ENCODE results near the gene ASB11.
"Not testable (repeated sequence)": the region's sequence is repeated elsewhere in the genome, so short reads cannot be mapped to it uniquely, and the experiment has no call there.

ASB11 gene

DNA sequence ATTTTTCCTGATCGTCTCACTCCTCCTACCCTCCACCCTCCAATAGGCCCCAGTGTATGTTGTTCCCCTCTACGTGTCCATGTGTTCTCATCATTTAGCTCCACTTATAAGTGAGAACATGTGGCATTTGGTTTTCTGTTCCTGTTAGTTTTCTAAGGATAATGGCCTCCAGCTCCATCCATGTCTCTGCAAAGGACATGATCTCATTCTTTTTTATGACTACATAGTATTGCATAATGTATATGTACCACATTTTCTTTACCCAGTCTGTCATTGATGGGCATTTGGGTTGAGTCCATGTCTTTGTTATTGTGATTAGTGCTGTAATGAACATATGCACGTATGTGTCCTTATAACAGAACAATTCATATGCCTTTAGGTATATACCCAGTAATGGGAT is 9.5 kb downstream of the ASB11 start:
- DNase-seq (ENCODE audit: low read depth in 2 of 2): not testable (repeated sequence)

DNA sequence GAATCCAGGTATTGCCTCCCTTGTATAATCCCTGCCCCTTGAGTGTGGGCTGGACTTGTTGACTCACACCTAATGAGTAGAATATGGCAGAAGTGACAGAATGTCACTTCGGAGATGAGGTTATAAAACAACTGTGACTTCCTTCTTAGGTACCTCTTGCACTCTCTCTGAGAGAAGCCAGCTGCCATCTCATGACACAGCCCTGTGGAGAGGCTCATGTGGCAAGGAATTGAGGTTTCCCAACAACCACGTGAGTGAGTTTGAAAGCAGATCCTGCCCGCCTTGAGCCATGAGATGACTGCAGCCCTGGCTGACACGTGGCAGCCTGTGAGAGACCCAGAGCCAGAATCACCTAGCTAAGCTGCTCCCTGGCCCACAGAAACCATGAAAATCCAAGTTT is 13.5 kb downstream of the ASB11 start:
- no peak for DNase-seq (ENCODE audit: low read depth in 2 of 2)

DNA sequence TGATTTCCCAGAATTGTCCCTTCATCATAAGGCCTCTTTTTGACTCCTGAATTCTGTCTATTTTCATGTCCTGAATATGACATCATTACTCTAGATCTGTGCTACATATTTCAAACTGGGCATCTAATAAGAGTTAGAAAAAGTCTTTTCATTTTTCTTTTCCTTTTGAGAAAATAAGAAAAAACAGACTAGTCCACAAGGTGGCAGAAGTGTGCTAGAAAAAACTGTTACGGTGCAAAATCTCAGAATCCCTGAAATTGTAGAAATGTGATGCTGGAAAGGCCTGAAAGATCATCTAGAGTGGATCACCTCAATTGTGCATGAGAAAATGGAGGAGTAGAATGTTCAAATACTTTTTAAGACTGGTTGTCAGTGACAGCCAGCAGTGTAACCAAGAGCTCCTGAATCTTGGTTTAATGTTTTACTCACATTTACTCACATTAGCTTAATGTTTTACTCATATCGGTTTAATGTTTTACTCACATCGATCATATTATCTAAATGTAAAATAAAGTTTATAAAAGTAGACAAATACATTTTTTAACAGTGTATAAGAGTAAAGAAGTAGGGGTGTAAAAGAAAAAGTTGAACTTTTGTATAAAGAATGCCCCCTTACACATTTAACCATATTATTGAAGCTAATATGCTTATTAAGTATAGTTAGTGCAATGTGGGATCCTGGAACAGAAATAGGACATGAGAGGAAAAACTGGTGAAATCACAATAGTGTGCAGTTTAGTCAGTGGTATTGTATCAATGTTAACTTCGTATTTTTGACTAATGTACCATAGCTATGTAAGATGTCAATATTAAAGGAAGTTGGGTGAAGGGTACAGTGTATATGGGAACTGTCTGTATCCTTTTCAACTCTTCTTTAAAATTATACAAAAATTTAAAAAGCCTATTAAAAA is 15.2 kb downstream of the ASB11 start:
- DNase-seq (ENCODE audit: low read depth in 2 of 2): no peak

DNA sequence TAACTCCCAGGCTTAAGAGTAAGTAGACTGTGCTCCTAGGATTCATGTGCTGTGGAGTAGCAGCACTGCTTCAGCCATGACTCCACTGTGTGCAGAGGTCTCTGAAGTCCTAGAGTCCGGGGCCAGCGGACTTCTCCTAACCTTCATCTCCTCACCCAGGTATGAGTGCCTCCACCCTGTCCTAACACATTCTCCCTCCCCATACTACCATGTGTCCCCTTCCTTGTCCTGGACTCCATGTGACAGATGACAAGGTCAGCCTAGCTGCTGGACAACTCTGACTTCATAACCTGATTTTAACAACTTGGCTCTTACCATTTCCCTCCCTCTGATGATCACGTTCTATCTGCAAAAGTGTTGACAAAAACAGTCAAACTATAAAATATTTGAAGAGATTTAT is 16.7 kb downstream of the ASB11 start:
- DNase-seq (ENCODE audit: low read depth in 2 of 2): no peak

DNA sequence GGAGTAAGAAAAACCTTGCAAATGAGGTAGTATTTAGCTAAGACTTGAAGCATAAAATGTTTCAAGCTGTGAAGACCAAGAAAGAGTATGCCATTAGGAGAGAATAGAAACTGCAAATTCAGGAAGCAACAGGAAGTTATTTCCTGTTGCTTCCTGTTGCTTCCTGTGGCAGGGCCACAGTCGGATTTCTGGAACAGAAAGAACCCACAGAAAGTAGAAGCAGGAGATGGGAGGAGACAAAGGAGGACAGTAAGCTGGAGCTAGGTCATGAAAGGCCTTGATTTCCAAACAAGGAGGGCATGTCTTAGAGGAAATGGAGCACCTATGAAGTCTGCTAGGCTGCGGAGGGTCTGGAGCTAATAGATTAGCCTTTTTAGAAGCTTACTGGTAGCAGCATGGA is 17.2 kb downstream of the ASB11 start:
- DNase-seq (ENCODE audit: low read depth in 2 of 2): no peak

DNA sequence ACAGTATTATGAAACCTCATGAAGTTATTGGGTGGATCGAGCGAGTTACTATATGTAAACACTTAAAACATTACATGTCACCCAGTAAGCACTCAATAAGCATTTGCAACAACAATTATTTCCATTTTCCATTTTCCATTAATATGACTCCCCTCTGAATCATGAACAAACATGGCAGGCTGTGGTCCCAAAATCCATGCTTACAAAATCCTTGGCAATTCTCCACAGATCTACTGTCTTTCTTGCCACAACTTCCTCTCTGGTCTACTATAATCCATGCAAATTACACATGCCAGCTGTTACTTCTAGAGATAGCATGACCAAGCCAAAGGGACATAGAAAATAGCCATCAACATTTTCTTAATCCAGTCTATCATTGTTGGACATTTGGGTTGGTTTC is 22.0 kb downstream of the ASB11 start:
- no peak for DNase-seq (ENCODE audit: low read depth in 2 of 2)

DNA sequence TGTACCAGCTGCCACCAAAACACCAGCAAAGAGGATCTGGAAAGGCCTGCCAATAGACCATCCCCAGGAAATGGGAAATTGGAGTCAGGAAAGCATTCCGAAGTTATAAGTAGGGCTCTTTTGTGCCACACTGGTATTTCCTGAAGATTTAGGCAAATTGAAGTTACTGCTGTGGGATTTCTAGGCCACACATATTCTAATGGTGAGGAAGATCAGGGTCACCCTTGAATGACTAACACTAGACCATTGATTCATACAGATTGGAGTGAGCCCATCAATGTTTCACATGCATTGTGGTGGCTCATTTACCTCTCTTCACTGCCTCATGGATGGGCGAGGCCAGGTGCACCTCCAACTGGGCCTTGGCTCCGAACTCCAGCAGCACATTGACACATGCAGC is 22.6 kb downstream of the ASB11 start:
- no peak for DNase-seq (ENCODE audit: low read depth in 2 of 2)

DNA sequence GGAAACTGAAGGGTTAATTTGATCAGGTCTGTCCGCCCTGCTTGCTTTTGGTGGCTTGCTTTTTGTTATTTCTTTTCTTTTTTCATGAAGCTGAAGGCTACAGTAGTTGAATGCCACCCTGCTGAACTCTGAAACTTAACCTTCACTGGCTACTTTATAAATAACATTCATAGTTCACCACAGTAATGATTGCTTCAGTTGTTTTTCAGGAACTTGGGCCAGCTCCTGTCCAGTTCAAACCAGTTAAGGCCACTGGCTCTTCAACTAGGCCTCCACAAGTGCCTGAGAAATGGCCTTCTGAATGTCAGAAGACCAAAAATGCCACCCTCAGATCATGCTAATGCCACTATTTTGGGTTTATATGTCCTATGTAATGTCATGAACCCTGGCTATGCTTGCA is 37.8 kb downstream of the ASB11 start:
- no peak for DNase-seq (ENCODE audit: low read depth in 2 of 2)

DNA sequence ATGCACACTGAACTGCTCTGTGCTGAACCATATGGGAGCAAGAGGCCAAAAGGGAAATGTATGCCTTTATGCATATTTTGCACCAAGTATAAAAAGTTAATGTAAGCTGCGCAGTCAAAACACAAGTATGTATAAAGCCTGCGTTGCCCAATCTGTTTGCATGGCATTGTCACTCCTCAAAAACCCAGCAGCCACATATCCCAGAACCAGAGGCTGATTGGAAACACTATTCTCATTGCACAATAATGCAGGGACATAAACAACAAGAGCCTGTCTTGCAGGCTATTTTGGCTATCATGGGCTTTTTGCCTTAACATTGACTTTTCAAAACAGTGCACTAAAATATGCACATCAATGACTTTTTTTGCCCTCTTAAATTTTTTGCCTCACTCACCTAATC is 40.5 kb downstream of the ASB11 start:
- DNase-seq (ENCODE audit: low read depth in 2 of 2): no peak

DNA sequence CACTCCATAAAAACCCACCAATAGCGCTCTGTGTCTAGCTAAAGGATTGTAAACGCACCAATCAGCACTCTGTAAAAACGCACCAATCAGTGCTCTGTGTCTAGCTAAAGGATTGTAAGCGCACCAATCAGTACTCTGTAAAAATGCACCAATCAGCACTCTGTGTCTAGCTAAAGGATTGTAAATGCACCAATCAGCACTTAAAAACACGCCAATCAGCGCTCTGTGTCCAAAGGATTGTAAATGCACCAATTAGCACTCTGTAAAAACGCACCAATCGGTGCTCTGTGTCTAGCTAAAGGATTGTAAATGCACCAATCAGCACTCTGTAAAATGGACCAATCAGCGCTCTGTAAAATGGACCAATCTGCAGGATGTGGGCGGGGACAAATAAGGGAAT is 42.2 kb downstream of the ASB11 start:
- DNase-seq (ENCODE audit: low read depth in 2 of 2): not testable (repeated sequence)

DNA sequence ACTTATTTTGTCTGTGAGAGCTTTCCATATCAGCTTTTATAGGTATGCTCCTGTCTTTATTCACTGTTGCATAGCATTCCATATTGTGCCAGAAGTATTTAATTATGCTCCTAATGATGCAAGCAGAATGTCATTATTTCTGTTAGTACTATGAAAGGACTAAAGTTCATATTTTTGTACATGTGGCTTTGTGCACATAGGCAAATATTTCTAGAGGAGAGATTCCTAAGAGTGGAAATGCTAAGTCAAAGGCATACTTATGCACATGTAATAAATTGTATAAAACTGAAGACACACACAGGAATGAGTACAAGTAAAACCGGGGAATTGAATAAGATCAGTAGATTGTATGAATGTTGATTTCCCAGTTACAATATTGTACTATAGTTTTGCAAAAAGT is 43.7 kb downstream of the ASB11 start:
- no peak for DNase-seq (ENCODE audit: low read depth in 2 of 2)

DNA sequence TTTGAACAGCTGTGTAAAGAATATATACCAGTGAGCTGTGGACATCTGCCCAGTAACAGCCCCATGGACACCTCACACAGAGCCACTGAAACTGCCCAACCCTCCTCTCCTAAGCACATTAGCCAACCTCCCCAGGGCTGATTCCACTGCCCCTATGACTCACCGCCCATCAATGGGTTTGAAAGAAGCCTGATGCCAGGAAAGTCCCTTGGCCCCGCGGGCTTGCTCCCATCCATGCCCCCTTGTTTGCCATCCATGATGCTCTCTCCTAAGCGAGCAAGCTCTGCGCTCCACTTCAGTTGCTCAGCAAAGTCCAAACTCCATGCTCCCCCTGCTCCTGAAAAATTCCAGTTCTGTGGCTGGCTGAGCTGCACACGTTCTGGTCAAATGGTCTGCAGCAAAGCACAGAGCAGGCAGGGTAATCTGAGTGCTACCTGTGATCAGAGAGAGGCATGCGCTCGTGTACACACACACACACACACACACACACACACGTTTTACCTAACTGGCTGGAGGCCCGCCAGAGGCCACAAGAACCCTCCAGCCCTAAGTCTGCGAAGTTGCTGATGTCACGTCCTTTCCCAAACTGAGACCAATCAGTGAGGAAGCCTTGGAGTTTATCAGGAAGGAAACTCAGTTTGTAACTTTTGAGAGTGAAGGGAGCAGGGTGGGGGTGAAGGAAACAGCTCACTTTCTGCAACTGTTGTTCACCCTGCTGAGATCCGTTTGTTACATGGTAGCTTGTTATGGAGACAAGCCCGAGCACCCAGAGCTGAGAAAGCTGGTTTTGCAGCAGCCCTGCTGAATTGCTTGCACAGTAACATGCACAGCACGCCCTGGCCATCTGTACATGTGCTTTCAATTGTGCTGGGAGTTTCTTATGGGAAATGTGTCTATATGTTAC is 45.6 kb downstream of the ASB11 start, which contains the start of gene ASB9:
ASB9 (minus strand) TSS at position 466 of the 904 bp plus-strand sequence; CDS start at position 257, 209 bp downstream.
- no peak for DNase-seq (ENCODE audit: low read depth in 2 of 2)

DNA sequence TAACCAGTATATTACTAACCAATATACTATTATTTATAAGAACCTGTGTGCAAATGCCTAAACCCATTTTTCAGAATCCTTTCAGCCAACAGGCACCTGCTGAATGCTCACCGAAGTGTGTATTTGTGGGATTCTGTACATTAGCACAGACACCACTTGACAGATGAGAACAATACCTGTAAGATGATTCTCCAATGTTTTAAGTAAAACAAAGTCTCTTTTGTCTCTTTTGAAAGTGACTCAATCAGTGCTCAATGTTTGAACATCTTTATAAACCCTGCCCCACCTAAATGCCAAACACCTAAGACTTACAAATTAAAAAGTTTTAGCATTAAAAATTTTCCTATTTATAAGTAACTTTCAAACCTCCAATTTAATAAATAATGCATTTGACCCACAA is 46.3 kb downstream of the ASB11 start:
- no peak for DNase-seq (ENCODE audit: low read depth in 2 of 2)

DNA sequence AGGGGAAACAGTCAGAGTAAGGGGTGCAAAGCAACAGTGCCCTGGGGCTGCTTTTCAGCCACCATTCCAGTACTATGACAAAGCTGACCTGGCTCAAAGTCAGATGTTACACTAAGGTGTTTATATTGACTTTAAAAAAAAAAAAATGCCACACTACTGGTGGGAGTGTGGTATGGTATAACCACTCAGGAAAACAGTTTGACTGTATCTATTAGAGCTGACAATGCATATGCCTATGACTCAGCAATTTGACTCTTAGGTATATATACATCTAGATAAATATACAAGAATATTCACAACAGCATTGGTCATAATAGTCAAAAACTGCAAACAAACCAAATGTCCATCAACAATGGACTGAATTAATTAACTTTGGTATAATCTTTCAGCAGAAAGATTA is 60.6 kb downstream of the ASB11 start:
- no peak for DNase-seq (ENCODE audit: low read depth in 2 of 2)

DNA sequence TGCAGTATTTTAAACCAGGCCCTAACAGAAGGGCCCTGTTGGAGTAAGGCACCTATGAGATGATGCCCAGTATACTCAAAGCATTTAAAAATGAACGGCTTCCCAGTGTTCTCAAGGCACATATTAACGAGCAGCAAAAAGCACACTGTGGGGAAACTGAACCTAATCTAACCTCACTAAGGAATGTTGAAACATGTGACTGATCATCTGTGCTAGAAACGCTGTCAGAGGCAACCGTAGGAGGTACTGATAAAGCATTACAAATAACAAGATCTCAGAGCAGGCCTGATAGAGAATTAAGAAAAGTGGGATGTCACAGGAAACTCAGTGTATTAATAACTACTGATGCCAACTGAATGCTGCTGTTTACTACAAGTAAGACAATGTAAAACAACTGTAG is 69.5 kb downstream of the ASB11 start:
- DNase-seq (ENCODE audit: low read depth in 2 of 2): no peak

DNA sequence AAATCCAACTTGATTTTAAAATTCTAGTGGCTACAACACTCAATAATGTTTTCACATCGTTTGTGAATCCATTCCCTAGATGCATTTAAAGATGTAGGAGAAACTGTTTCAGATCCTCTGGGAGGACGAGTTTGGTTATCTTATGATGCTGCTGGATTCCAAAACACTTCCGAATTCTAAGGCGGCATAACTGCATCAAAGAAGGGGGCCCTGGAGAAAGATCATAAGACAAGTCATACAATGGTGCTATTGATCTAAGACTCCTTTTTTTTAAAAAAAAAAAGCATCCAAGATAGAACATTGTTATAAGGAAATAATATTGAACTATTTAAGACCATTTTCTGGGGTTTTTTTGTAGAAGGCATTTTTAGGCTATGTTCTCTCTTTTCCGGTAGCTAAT is 71.0 kb downstream of the ASB11 start:
- DNase-seq (ENCODE audit: low read depth in 2 of 2): no peak

DNA sequence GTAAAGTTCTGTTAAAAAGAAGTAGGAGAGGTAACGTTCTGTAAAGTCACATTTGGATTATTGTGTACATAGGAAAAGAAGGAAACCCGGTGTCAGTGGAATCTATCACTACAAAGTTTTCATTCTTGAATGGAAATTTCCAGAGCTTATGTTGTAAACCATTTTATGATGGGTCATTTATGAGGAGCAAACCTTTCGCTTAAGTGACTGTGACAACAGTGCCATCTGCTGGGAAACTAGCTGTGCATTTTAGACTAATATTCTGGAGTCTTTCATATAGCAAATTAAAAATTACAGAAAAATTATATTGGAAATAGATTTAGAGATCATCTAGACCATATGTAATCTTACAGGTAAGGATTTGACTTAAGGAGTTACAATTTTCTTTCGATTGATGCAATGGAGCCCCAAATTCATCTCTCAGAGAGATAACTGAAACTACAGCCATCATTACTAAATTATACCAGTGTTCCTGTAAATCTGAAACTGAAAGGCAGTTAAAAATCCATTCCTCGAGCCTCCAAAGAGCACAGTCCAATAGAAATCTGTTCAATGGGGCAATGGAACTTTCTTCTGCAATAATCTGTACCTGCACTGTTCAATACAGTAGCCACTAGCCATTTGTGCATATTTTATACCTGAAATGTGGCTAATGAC is 72.4 kb downstream of the ASB11 start:
- peak in 1 of 2 donors; percentile 24 for DNase-seq (ENCODE audit: low read depth in 2 of 2)

DNA sequence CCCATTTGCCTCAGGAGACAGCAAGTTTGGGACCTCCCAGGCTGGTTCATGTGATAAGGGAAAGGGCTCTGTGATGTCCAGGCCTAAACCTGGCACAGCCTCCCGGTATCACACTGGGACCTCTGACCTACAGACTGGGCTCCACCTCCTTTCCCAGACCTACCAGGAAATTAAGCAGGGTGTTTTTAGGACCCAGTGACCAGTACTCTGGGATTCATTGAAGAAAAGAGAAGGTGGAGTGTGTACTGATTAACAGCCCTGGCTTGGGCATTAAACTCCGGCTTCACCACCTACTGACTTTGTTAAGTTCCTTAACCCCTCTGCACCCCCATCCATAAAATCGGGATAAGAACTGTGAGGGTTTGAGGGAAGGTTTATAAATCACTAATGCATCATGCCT is 74.1 kb downstream of the ASB11 start:
- no peak for DNase-seq (ENCODE audit: low read depth in 2 of 2)

DNA sequence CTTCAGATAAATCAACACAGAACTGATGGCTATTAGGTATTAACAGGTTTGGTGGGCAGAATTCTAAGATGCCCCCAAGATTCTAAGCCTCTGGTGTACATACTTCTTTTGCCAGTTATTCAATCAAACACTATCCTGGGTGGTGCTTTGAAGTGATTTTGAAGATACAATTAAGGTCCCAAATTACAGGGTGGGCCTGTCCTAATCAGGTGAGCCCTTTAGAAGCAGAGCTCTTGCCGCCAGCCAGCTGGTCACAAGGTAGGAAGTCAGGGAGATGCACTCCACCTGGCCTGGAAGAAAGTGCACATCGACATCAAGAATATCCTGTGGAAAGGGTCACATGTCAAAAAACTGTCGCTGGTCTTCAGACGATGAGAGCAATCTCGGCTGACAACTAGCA is 75.0 kb downstream of the ASB11 start:
- DNase-seq (ENCODE audit: low read depth in 2 of 2): no peak

DNA sequence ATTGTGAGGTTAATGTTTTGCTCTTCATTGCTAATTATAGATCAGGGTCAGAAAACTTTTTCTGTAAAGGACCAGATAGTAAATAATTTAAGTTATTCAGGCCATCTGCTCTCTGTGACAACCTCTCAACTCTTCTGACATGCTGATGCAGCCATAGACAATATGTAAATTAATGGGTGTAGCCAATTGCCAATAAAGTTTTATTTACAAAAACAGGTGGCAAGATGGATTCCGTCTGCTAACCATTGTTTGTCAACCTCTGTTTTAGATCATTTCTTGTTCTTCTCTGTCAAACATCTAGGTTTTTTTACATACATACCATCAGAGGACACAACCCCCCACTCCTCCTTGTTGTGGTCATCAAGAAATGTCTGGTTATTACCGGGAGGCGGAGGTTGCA is 79.3 kb downstream of the ASB11 start:
- DNase-seq (ENCODE audit: low read depth in 2 of 2): no peak

DNA sequence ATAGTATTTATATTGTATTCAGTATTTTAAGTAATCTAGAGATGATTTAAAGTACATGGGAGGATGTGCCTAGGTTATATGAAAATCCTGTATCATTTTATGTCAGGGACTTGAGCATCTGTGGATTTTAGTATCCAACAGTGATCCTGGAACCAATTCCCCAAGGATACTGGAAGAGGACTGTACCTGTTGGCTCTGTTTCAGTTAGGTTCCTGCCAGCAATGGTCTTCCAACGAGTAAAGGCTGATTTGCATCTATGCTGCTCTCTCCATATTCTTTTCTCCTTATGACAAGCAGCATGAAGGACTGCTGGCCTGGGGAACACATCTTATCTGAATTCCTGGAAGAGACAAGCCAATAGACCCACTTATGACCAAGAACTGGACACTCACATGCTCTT is 80.4 kb downstream of the ASB11 start:
- DNase-seq (ENCODE audit: low read depth in 2 of 2): no peak

DNA sequence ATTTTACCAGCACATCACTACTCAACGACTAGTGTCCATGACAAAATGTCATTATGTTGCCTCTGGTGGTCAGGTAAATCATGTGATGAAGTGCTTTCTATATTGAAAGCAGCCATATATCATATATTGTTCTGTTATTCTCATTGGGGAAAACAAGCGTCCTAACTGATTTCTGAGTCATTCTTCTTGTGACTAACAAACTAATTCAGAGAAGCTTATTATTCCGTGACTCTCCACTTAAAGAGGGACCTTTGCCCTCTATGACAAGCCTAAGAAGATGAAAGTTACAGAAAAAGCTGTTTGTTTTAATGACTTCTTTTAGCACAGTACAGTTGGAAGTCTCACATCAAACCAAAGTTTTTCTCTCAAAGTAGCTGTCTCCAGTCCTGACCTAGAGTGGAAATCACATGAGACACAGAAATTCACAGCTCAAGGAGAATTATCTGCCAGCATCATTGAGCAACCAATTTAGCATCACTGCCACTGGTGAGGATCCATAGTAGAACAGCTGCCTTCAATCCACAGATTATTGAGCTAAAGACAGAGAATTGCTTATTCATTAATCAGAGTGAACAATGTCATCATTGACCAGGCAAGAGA is 81.9 kb downstream of the ASB11 start:
- DNase-seq (ENCODE audit: low read depth in 2 of 2): no peak

Data from activated CD4-positive, alpha-beta T cell treated with anti-CD3 and anti-CD28 coated beads for 24 hours (primary cell).